Measurements from ENCODE around the gene TBX2.

TBX2 gene

DNA sequence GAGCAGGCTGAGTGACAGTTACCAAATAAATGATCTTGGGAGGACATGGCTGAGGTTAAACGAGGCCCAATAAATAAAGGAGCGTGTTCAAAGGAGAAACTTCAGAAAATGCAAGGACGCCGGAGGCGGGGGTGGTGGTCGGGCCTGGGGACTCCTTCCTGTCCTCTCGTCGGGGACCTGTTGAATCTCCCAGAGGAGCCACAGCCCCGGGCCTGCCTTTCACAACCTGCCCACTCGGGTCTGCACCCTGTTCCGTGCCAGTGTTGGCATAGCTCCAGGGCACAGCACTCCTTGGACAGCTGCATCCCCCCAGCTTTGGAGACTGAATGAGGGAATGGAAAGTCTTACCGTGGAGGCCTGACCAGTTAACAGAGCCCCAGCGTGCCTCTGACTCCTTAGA lies 44.4 kb downstream of the TBX2 start:
- Histone ChIP-seq H3K9me2 (replicated peaks; ENCODE audit: low read depth, low read length) (no peaks in the 10 kb centered on the region), H3K4me3 (ENCODE audit: low read length, poor library complexity, severe bottlenecking) (no peak overlapping the region), H3K36me3 (ENCODE audit: insufficient read depth, low read length) (no peaks in the 10 kb centered on the region), H3K4me2 (ENCODE audit: low read depth, low read length, poor library complexity, severe bottlenecking) (no peak overlapping the region), H3K9me3 (ENCODE audit: insufficient read depth, low read depth, low read length) (no peaks in the 10 kb centered on the region), H3K27me3 (ENCODE audit: insufficient read depth, low read length, poor library complexity, severe bottlenecking) (no peaks in the 10 kb centered on the region), H3F3A (ENCODE audit: low read depth) (no peaks in the 10 kb centered on the region), H3K4me1 (ENCODE audit: insufficient read depth, low read length, poor library complexity, severe bottlenecking) (no peaks in the 10 kb centered on the region), H2AFZ (ENCODE audit: low read length) (no peak overlapping the region), H3K9ac (ENCODE audit: low read depth, low read length, poor library complexity, severe bottlenecking) (no peak overlapping the region), H4K20me1 (ENCODE audit: insufficient read depth, low read length, poor library complexity, severe bottlenecking) (no peaks in the 10 kb centered on the region), H3K79me2 (ENCODE audit: insufficient read depth, low read length) (no peaks in the 10 kb centered on the region)
- TF ChIP-seq CTCF (conservative IDR thresholded peaks at IDR 0.05; ENCODE audit: low read length) (no peak), EZH2phosphoT487 (IDR thresholded peaks at IDR 0.05; ENCODE audit: borderline replicate concordance) (no peak)

GRCh38 chr17:61444831-61445230 lies 45.2 kb downstream of the TBX2 start:
- Histone ChIP-seq H3K79me2 (ENCODE audit: insufficient read depth, low read length) (no peaks in the 10 kb centered on the region), H3K4me2 (ENCODE audit: low read depth, low read length, poor library complexity, severe bottlenecking) (no peak overlapping the region), H3K36me3 (ENCODE audit: insufficient read depth, low read length) (no peaks in the 10 kb centered on the region), H3K9me3 (ENCODE audit: insufficient read depth, low read depth, low read length) (no peaks in the 10 kb centered on the region), H2AFZ (ENCODE audit: low read length) (no peak overlapping the region), H3K9ac (ENCODE audit: low read depth, low read length, poor library complexity, severe bottlenecking) (no peak overlapping the region), H3F3A (ENCODE audit: low read depth) (no peaks in the 10 kb centered on the region), H3K9me2 (replicated peaks; ENCODE audit: low read depth, low read length) (no peaks in the 10 kb centered on the region), H4K20me1 (ENCODE audit: insufficient read depth, low read length, poor library complexity, severe bottlenecking) (no peaks in the 10 kb centered on the region), H3K4me1 (ENCODE audit: insufficient read depth, low read length, poor library complexity, severe bottlenecking) (no peaks in the 10 kb centered on the region), H3K4me3 (ENCODE audit: low read length, poor library complexity, severe bottlenecking) (no peak overlapping the region), H3K27me3 (ENCODE audit: insufficient read depth, low read length, poor library complexity, severe bottlenecking) (no peaks in the 10 kb centered on the region)
- TF ChIP-seq CTCF (conservative IDR thresholded peaks at IDR 0.05; ENCODE audit: low read length): no peak
- TF ChIP-seq EZH2phosphoT487 (IDR thresholded peaks at IDR 0.05; ENCODE audit: borderline replicate concordance): no peak

- TF ChIP-seq EZH2phosphoT487 (IDR thresholded peaks at IDR 0.05; ENCODE audit: borderline replicate concordance): no peak
- TF ChIP-seq CTCF (conservative IDR thresholded peaks at IDR 0.05; ENCODE audit: low read length): no peak
- Histone ChIP-seq H3K4me3 (ENCODE audit: low read length, poor library complexity, severe bottlenecking) (no peak overlapping the region), H3K9me2 (replicated peaks; ENCODE audit: low read depth, low read length) (no peaks in the 10 kb centered on the region), H4K20me1 (ENCODE audit: insufficient read depth, low read length, poor library complexity, severe bottlenecking) (no peaks in the 10 kb centered on the region), H3K36me3 (ENCODE audit: insufficient read depth, low read length) (no peaks in the 10 kb centered on the region), H3F3A (ENCODE audit: low read depth) (no peaks in the 10 kb centered on the region), H3K27me3 (ENCODE audit: insufficient read depth, low read length, poor library complexity, severe bottlenecking) (no peaks in the 10 kb centered on the region), H3K9ac (ENCODE audit: low read depth, low read length, poor library complexity, severe bottlenecking) (no peak overlapping the region), H3K4me1 (ENCODE audit: insufficient read depth, low read length, poor library complexity, severe bottlenecking) (no peaks in the 10 kb centered on the region), H3K9me3 (ENCODE audit: insufficient read depth, low read depth, low read length) (no peaks in the 10 kb centered on the region), H3K4me2 (ENCODE audit: low read depth, low read length, poor library complexity, severe bottlenecking) (no peak overlapping the region), H2AFZ (ENCODE audit: low read length) (no peak overlapping the region), H3K79me2 (ENCODE audit: insufficient read depth, low read length) (no peaks in the 10 kb centered on the region)
Measured at GRCh38 chr17:61447358-61447757, 47.7 kb downstream of the TBX2 start.
